ENCODE measurements around the gene MINDY2.

The MINDY2 gene

DNA sequence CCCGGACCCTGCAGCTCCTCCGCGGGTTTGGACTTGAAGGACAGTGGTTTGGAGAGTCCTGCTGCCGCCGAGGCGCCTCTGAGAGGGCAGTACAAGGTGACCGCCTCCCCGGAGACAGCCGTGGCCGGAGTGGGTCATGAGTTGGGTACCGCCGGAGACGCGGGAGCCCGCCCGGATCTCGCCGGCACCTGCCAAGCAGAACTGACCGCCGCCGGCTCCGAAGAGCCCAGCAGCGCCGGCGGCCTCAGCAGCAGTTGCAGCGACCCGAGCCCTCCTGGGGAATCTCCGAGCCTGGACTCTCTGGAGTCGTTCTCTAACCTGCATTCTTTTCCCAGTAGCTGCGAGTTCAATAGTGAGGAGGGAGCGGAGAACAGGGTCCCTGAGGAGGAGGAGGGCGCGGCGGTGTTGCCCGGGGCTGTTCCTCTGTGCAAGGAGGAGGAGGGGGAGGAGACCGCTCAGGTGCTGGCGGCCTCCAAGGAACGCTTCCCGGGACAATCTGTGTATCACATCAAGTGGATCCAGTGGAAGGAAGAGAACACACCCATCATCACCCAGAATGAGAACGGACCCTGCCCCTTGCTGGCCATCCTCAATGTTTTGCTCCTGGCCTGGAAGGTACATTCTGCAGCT, 634 bp downstream of the MINDY2 start:
- TF ChIP-seq FOXP2 (optimal IDR thresholded peaks at IDR 0.05; ENCODE audit: borderline replicate concordance, extremely low read depth, extremely low read length, insufficient read depth) (no peak), POLR2AphosphoS5 (IDR thresholded peaks at IDR 0.05; ENCODE audit: low read depth, low read length) (no peak), SIN3A (IDR thresholded peaks at IDR 0.05; ENCODE audit: borderline replicate concordance, insufficient read depth, low read length) (no peak), TAF1 (IDR thresholded peaks at IDR 0.05; ENCODE audit: borderline replicate concordance, insufficient read depth, low read length) (no peak)
- TF ChIP-seq, protein P1, sequence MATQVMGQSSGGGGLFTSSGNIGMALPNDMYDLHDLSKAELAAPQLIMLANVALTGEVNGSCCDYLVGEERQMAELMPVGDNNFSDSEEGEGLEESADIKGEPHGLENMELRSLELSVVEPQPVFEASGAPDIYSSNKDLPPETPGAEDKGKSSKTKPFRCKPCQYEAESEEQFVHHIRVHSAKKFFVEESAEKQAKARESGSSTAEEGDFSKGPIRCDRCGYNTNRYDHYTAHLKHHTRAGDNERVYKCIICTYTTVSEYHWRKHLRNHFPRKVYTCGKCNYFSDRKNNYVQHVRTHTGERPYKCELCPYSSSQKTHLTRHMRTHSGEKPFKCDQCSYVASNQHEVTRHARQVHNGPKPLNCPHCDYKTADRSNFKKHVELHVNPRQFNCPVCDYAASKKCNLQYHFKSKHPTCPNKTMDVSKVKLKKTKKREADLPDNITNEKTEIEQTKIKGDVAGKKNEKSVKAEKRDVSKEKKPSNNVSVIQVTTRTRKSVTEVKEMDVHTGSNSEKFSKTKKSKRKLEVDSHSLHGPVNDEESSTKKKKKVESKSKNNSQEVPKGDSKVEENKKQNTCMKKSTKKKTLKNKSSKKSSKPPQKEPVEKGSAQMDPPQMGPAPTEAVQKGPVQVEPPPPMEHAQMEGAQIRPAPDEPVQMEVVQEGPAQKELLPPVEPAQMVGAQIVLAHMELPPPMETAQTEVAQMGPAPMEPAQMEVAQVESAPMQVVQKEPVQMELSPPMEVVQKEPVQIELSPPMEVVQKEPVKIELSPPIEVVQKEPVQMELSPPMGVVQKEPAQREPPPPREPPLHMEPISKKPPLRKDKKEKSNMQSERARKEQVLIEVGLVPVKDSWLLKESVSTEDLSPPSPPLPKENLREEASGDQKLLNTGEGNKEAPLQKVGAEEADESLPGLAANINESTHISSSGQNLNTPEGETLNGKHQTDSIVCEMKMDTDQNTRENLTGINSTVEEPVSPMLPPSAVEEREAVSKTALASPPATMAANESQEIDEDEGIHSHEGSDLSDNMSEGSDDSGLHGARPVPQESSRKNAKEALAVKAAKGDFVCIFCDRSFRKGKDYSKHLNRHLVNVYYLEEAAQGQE (IDR thresholded peaks at IDR 0.05; ENCODE audit: insufficient read depth in 1 of 2, low read depth in 2 of 2, low read length in 2 of 2), result no peak

- TF ChIP-seq TAF1 (IDR thresholded peaks at IDR 0.05; ENCODE audit: borderline replicate concordance, insufficient read depth, low read length) (no peak), SIN3A (IDR thresholded peaks at IDR 0.05; ENCODE audit: borderline replicate concordance, insufficient read depth, low read length) (no peak), FOXP2 (optimal IDR thresholded peaks at IDR 0.05; ENCODE audit: borderline replicate concordance, extremely low read depth, extremely low read length, insufficient read depth) (no peak), POLR2AphosphoS5 (IDR thresholded peaks at IDR 0.05; ENCODE audit: low read depth, low read length) (no peak)
- TF ChIP-seq, protein P1 (IDR thresholded peaks at IDR 0.05; ENCODE audit: insufficient read depth in 1 of 2, low read depth in 2 of 2, low read length in 2 of 2), result no peak
Observed at GRCh38 chr15:58773024-58773423, 1.9 kb downstream of the MINDY2 start.

DNA sequence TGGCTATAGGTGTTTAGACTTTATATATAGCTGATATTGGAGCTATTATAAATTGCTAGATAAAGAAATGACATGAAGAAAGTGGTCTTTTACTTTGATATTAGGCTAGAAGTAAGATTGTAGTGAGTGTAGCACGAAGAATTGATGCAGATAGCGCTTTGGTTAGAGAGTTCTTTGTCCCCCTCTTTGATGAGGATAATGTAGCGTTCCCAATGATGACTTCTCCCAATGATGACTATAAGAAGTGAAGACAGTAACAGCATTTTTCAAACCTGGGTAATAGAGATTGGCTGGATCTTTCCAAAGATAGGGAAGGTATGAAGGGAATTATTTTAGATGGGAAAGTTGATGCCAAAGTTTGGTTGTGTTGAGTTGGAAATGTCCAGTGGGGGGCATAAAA, 4.3 kb downstream of the MINDY2 start:
- TF ChIP-seq SIN3A (IDR thresholded peaks at IDR 0.05; ENCODE audit: borderline replicate concordance, insufficient read depth, low read length), result no peak
- no peak for TF ChIP-seq TAF1 (IDR thresholded peaks at IDR 0.05; ENCODE audit: borderline replicate concordance, insufficient read depth, low read length)
- no peak for TF ChIP-seq FOXP2 (optimal IDR thresholded peaks at IDR 0.05; ENCODE audit: borderline replicate concordance, extremely low read depth, extremely low read length, insufficient read depth)
- TF ChIP-seq, protein P1 (IDR thresholded peaks at IDR 0.05; ENCODE audit: insufficient read depth in 1 of 2, low read depth in 2 of 2, low read length in 2 of 2), result no peak
- TF ChIP-seq POLR2AphosphoS5 (IDR thresholded peaks at IDR 0.05; ENCODE audit: low read depth, low read length), result no peak

DNA sequence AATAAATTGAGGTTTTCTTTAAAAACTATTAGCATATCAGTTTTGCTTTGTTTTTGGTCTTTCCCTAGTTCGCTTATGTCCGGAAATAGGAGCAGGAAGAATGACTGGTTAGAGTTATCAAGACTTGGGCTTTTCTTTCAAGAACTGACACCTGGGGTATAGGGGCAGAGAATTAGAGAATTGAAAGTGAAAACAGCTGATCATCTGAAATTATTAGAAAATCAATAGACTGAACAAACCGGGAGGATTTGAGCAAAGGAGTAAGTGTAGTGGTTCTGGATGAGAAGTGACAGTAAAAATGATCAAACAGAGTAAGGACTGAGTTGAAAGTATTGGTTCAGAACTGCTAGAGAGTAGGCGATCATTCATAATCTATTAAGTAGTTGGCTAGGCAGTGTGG, 6.0 kb downstream of the MINDY2 start:
- TF ChIP-seq TAF1 (IDR thresholded peaks at IDR 0.05; ENCODE audit: borderline replicate concordance, insufficient read depth, low read length), result no peak
- TF ChIP-seq FOXP2 (optimal IDR thresholded peaks at IDR 0.05; ENCODE audit: borderline replicate concordance, extremely low read depth, extremely low read length, insufficient read depth), result no peak
- TF ChIP-seq, protein P1 (IDR thresholded peaks at IDR 0.05; ENCODE audit: insufficient read depth in 1 of 2, low read depth in 2 of 2, low read length in 2 of 2), result no peak
- no peak for TF ChIP-seq SIN3A (IDR thresholded peaks at IDR 0.05; ENCODE audit: borderline replicate concordance, insufficient read depth, low read length)
- TF ChIP-seq POLR2AphosphoS5 (IDR thresholded peaks at IDR 0.05; ENCODE audit: low read depth, low read length), result no peak

Data from PFSK-1 (cell line).